Ovary (tissue), 3 donors: Measurements from ENCODE around the gene OR51D1.

Experiments
- EP300 ChIP-seq: sonication (generic); formaldehyde crosslinking; IDR thresholded peaks from one replicate; pipeline ENCODE4 v1.6.1; 2017; ENCODE audit warnings: antibody characterized with exemption
- POLR2A ChIP-seq: fragments of 450-650 bp; IDR thresholded peaks from one replicate; pipeline ENCODE4 v1.6.1; 2017; ENCODE audit warnings: antibody characterized with exemption, mild to moderate bottlenecking, moderate library complexity
- TF ChIP-seq, protein P1 (sequence below), 3 donors: fragments of 450-650 bp in 2 of 3; fragments of 200-600 bp in 1 of 3; IDR thresholded peaks; one replicate each; pipeline versions ENCODE4 v1.5.1 to v1.8.0; 2016 to 2022; ENCODE audit warnings: antibody characterized with exemption in 3 of 3, mild to moderate bottlenecking in 1 of 3
- donor health status: DM: no; HTN: no; CAD: no.

DNA sequence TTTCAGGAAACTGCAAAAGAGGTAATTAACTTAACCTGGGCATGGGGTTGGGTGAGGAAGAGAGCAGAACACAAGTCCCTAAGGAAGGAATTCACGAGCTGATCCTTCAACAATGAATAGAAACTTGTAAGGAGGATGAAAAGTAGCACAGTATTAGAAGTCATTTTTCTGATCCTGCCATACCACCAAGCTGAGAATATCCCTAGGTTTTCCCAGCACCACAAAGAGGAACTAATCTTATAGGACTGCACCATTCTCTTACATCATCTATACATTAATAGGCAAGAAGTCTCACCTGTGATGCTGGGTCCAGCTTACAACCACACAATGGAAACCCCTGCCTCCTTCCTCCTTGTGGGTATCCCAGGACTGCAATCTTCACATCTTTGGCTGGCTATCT is 43.5 kb upstream of the OR51D1 start, which contains the start of gene OR52I1:
- TF ChIP-seq, protein P1, sequence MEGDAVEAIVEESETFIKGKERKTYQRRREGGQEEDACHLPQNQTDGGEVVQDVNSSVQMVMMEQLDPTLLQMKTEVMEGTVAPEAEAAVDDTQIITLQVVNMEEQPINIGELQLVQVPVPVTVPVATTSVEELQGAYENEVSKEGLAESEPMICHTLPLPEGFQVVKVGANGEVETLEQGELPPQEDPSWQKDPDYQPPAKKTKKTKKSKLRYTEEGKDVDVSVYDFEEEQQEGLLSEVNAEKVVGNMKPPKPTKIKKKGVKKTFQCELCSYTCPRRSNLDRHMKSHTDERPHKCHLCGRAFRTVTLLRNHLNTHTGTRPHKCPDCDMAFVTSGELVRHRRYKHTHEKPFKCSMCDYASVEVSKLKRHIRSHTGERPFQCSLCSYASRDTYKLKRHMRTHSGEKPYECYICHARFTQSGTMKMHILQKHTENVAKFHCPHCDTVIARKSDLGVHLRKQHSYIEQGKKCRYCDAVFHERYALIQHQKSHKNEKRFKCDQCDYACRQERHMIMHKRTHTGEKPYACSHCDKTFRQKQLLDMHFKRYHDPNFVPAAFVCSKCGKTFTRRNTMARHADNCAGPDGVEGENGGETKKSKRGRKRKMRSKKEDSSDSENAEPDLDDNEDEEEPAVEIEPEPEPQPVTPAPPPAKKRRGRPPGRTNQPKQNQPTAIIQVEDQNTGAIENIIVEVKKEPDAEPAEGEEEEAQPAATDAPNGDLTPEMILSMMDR (IDR thresholded peaks at IDR 0.05): no peak
- TF ChIP-seq POLR2A (no peak), EP300 (no peak)
